Left lung (tissue), 10 donors: ENCODE measurements around the gene IL17REL. TPM values are rescaled to one million over a fixed set of nuclear protein-coding genes. Genes with fewer than 3 reads are reported as not detected.

Experiments
- ATAC-seq: fragments of 200-7000 bp; cut with Tn5 transposase; one replicate; pipeline ENCODE4 v1.9.1; 2020; ENCODE audit warnings: moderate library complexity
- DNase-seq, 4 donors: peaks; one replicate each; pipeline ENCODE4 v3.0.0-alpha.2; 2013 to 2020
- H3K27ac ChIP-seq, 2 donors: fragments of 200-600 bp; sonication (generic) in 1 of 2; one replicate each; pipeline versions ENCODE4 v1.5.0 to v1.8.0; 2020 to 2021
- H3K27me3 ChIP-seq, 2 donors: fragments of 200-600 bp; sonication (generic) in 1 of 2; one replicate each; pipeline versions ENCODE4 v1.5.0 to v1.8.0; 2020 to 2021
- H3K36me3 ChIP-seq, 2 donors: fragments of 200-600 bp; sonication (generic) in 1 of 2; one replicate each; pipeline versions ENCODE4 v1.5.0 to v1.8.0; 2020 to 2021
- H3K4me1 ChIP-seq, 2 donors: fragments of 200-600 bp; one replicate each; pipeline ENCODE4 v1.8.0; 2021
- H3K4me3 ChIP-seq, 2 donors: fragments of 200-600 bp; sonication (generic) in 1 of 2; one replicate each; pipeline versions ENCODE4 v1.5.0 to v1.8.0; 2020 to 2021; ENCODE audit warnings: mild to moderate bottlenecking in 1 of 2
- H3K9me3 ChIP-seq, 2 donors: fragments of 200-600 bp; sonication (generic) in 1 of 2; one replicate each; pipeline versions ENCODE4 v1.5.0 to v1.8.0; 2020 to 2021
- intact Hi-C, 2 donors: fragments of 100-400 bp; cut with DNase I; formaldehyde crosslinking; loops; one replicate each; pipeline versions ENCODE4 v1.11.2 to v1.14.2; 2022
- polyA plus RNA-seq, 6 donors: library from polyadenylated mRNA; unstranded; fragments of 120-200 nt; gene quantifications; one replicate each; pipeline ENCODE4 v1.2.1, GENCODE V29; 2013; ENCODE audit not compliant: insufficient read length in 6 of 6
- total RNA-seq, 2 donors: library from RNA; stranded (reverse); fragmentation: NEBNext Ultra II Directional; extraction: Animal tissue kit (Norgen Biotek cat#: 25700); gene quantifications; one replicate each; pipeline ENCODE4 v1.2.1, GENCODE V29; 2021
- TF ChIP-seq, protein P1 (sequence below), 2 donors: fragments of 200-600 bp; sonication (generic) in 1 of 2; IDR thresholded peaks; one replicate each; pipeline versions ENCODE4 v1.5.0 to v1.8.0; 2021; ENCODE audit warnings: antibody characterized with exemption in 2 of 2
- donor health status: DM: no; HTN: yes; CAD: no.
- donor health status: DM: no; HTN: no; CAD: no.

IL17REL gene
- total and polyA plus RNA-seq, 8 donors, result 0.06 to 0.17 (median 0.07) TPM; not detected in 3

GRCh38 chr22:49994361-49995040 is 18.1 kb downstream of the IL17REL start:
- intact Hi-C loops, result no loop called here
- Histone ChIP-seq H3K27ac (no peak overlapping the region), H3K27me3 (no peaks in the 10 kb centered on the region), H3K36me3 (no peaks in the 10 kb centered on the region), H3K4me1 (peaks cover 0 to 16% of the 10 kb centered on the region in 2 donors), H3K4me3 (no peak overlapping the region), H3K9me3 (peaks cover 0 to 10% of the 10 kb centered on the region in 2 donors)
- TF ChIP-seq, protein P1, sequence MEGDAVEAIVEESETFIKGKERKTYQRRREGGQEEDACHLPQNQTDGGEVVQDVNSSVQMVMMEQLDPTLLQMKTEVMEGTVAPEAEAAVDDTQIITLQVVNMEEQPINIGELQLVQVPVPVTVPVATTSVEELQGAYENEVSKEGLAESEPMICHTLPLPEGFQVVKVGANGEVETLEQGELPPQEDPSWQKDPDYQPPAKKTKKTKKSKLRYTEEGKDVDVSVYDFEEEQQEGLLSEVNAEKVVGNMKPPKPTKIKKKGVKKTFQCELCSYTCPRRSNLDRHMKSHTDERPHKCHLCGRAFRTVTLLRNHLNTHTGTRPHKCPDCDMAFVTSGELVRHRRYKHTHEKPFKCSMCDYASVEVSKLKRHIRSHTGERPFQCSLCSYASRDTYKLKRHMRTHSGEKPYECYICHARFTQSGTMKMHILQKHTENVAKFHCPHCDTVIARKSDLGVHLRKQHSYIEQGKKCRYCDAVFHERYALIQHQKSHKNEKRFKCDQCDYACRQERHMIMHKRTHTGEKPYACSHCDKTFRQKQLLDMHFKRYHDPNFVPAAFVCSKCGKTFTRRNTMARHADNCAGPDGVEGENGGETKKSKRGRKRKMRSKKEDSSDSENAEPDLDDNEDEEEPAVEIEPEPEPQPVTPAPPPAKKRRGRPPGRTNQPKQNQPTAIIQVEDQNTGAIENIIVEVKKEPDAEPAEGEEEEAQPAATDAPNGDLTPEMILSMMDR (IDR thresholded peaks at IDR 0.05), result no peak
- ATAC-seq (no peak), DNase-seq (peak in 1 of 4 donors; percentile 74)

DNA sequence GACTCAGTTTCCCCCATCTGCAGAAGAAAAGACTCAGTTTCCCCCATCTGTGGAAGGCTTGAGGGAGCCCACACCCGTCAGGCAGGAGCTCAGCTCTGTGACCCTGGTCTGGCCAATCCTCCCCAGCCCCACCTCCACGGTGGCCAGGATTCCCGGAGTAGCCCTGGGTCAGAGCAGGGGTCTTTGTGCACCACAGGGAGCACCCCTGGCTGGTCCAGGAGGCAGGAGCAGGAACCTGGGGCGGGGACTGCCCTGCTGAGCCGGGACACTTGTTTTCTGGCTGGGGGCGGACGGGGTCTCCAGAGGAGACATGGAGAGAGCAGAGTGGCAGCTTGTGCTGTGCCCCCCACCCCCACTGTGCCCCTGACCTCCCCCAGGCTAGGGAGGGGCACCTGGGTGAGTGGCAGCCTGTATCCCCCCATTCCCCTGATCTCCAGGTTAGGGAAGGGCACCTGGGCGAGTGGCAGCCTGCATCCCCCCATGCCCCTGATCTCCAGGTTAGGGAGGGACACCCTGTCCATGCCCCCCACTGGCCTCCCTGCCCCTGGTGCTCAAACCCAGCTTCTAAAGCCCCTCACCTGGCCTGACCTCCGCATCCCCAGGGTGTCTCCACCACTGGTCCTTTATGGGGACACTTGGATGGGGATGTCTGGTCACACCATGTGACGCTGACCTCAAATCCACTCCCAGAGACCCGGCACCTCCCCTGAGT is 18.8 kb downstream of the IL17REL start:
- DNase-seq (peak in 1 of 4 donors; percentile 64), ATAC-seq (no peak)
- Histone ChIP-seq H3K4me1 (peaks cover 0 to 9% of the 10 kb centered on the region in 2 donors), H3K36me3 (no peaks in the 10 kb centered on the region), H3K4me3 (no peak overlapping the region), H3K27ac (no peak overlapping the region), H3K27me3 (no peaks in the 10 kb centered on the region), H3K9me3 (peaks cover 0 to 10% of the 10 kb centered on the region in 2 donors)
- TF ChIP-seq, protein P1 (IDR thresholded peaks at IDR 0.05), result no peak
- intact Hi-C loops, result no loop called here

DNA sequence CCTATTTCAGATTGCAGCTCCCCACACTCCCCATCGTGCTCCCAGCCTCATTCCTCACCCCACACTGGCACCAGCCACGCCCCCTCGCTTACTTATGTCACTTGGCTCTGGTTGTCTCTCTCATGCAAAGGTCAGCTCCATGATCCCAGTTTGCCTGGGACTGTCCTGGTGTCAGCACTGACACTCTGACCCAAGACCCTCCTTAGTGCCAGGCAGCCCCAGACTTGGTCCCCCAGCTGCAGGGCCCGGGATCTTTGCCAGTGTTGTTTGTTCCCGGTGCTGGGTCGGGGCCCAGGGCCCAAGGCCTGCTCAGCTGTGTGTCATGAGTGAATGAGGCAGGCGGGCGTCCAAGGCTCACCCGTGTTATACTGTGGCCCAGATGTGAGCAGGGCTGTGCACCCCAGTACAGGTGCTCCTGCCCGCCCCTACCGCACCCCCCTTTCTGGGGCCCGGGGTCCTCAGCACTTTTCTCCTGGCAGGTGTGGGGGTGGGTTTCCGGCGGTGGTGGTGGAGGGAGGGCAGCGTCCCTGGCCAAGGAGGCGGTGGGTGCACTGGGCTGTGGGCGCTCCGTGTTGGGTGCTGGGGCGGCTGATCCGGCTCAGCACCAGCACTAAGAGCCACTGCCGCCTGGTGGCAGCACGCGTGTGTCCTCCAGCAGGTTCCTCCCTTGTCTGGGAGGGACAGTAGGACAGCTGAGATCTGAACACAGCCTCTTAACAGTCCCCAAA is 19.5 kb downstream of the IL17REL start:
- Histone ChIP-seq H3K36me3 (no peaks in the 10 kb centered on the region), H3K27me3 (no peaks in the 10 kb centered on the region), H3K9me3 (peaks cover 0 to 10% of the 10 kb centered on the region in 2 donors), H3K4me3 (no peak overlapping the region), H3K27ac (no peak overlapping the region), H3K4me1 (peaks cover 0 to 8% of the 10 kb centered on the region in 2 donors)
- ATAC-seq, result peak; percentile 93
- TF ChIP-seq, protein P1 (IDR thresholded peaks at IDR 0.05), result peak; percentile 63 to 88
- intact Hi-C loops, result no loop called here
- peak in 2 of 4 donors; percentile 69 to 93 for DNase-seq

GRCh38 chr22:49991907-49992533 is 20.5 kb downstream of the IL17REL start:
- no peak for DNase-seq
- no peaks in the 10 kb centered on the region for H3K36me3 ChIP-seq
- TF ChIP-seq, protein P1 (IDR thresholded peaks at IDR 0.05), result no peak
- ATAC-seq, result no peak
- no peak overlapping the region for H3K4me3 ChIP-seq
- H3K9me3 ChIP-seq, result peaks cover 0 to 10% of the 10 kb centered on the region in 2 donors
- no peak overlapping the region for H3K27ac ChIP-seq
- no peaks in the 10 kb centered on the region for H3K27me3 ChIP-seq
- intact Hi-C loops, result no loop called here
- H3K4me1 ChIP-seq, result peaks cover 0 to 8% of the 10 kb centered on the region in 2 donors
